Upper lobe of left lung (tissue), 4 donors: ENCODE measurements around the gene CLSTN2.

Experiments used
- CTCF ChIP-seq, 6 experiments: fragments of 450-650 bp in 4 of 6; fragments of 200-600 bp in 2 of 6; sonication (generic) in 2 of 6; IDR thresholded peaks; one replicate each; pipeline ENCODE4 v1.5.1; 2016 to 2019; ENCODE audit warnings: antibody characterized with exemption in 6 of 6
- POLR2A ChIP-seq, 4 donors: fragments of 450-650 bp; IDR thresholded peaks; one replicate each; pipeline ENCODE4 v1.5.1; 2016 to 2017; ENCODE audit warnings: antibody characterized with exemption in 4 of 4, mild to moderate bottlenecking in 2 of 4

GRCh38 chr3:140162551-140162950 lies 227.6 kb downstream of the CLSTN2 start:
- TF ChIP-seq POLR2A (IDR thresholded peaks at IDR 0.05) = no peak
- TF ChIP-seq CTCF (IDR thresholded peaks at IDR 0.05) = no peak
